ENCODE measurements around the gene POLR1C.

The POLR1C gene

GRCh38 chr6:43481075-43481474 is 35.8 kb upstream of the POLR1C start:
- H3K4me3 ChIP-seq (ENCODE audit: low read depth, low read length), result no peak overlapping the region
- no peaks in the 10 kb centered on the region for H3K9me3 ChIP-seq (ENCODE audit: control insufficient read depth, insufficient read depth, low read depth, low read length)
- H3K36me3 ChIP-seq (ENCODE audit: control insufficient read depth in 2 of 2, insufficient read depth in 1 of 2, low read length in 2 of 2), result peaks cover 0 to 27% of the 10 kb centered on the region in 2 experiments; a peak in 2 of 3 replicates
- peaks cover 10% of the 10 kb centered on the region for H3K4me1 ChIP-seq (ENCODE audit: control insufficient read depth, insufficient read depth, low read length)
- TF ChIP-seq ZNF157 (tag by site-specific recombination; IDR thresholded peaks at IDR 0.05) (no peak), ZNF585B (tag by site-specific recombination; IDR thresholded peaks at IDR 0.05) (no peak), ZNF660 (tag by site-specific recombination; IDR thresholded peaks at IDR 0.05) (0 out of 2 replicates have a peak, but pooled peaks have one; percentile 32), ZNF692 (tag by site-specific recombination; IDR thresholded peaks at IDR 0.05) (peak; percentile 45; the same call in 1 of the 2 replicates)
- no peak overlapping the region for H3K27ac ChIP-seq (ENCODE audit: extremely low read depth, low read depth, low read length)
- CTCF ChIA-PET, result interaction anchor here (0.6 to 2.6 kb wide), 7 partner anchors 13 to 535 kb away, joined by 3 to 11 read pairs (median 4); no protein-coding TSS in a partner anchor
- POLR2A ChIA-PET, result interaction anchor here (0.6 to 1.5 kb wide), 5 partner anchors 25 to 99 kb away, joined by 3 to 11 read pairs (median 3); partner anchors contain the start of genes DLK2, POLR1C and YIPF3

GRCh38 chr6:43481591-43482236 is 35.2 kb upstream of the POLR1C start:
- H3K4me1 ChIP-seq (ENCODE audit: control insufficient read depth, insufficient read depth, low read length), result peaks cover 8% of the 10 kb centered on the region
- ChIA-PET POLR2A (interaction anchor here (0.6 to 1.5 kb wide), 4 partner anchors 35 to 99 kb away, joined by 3 to 11 read pairs (median 4); partner anchors contain the start of genes POLR1C and YIPF3), CTCF (interaction anchor here (0.6 to 2.6 kb wide), 5 partner anchors 24 to 535 kb away, joined by 3 to 11 read pairs (median 4); no protein-coding TSS in a partner anchor)
- H3K9me3 ChIP-seq (ENCODE audit: control insufficient read depth, insufficient read depth, low read depth, low read length), result no peaks in the 10 kb centered on the region
- TF ChIP-seq ZNF335 (tag by site-specific recombination; conservative IDR thresholded peaks at IDR 0.05) (0 out of 2 replicates have a peak, but pooled peaks have one; percentile 10), KLF17 (tag by site-specific recombination; IDR thresholded peaks at IDR 0.05) (no peak)
- no peak overlapping the region for H3K4me3 ChIP-seq (ENCODE audit: low read depth, low read length)
- H3K27ac ChIP-seq (ENCODE audit: extremely low read depth, low read depth, low read length), result no peak overlapping the region
- peaks cover 0 to 29% of the 10 kb centered on the region in 2 experiments; a peak in 2 of 3 replicates for H3K36me3 ChIP-seq (ENCODE audit: control insufficient read depth in 2 of 2, insufficient read depth in 1 of 2, low read length in 2 of 2)

- Histone ChIP-seq H3K27ac (ENCODE audit: extremely low read depth, low read depth, low read length) (no peak overlapping the region), H3K9me3 (ENCODE audit: control insufficient read depth, insufficient read depth, low read depth, low read length) (no peaks in the 10 kb centered on the region), H3K4me1 (ENCODE audit: control insufficient read depth, insufficient read depth, low read length) (no peaks in the 10 kb centered on the region), H3K36me3 (ENCODE audit: control insufficient read depth in 2 of 2, insufficient read depth in 1 of 2, low read length in 2 of 2) (peaks cover 0 to 35% of the 10 kb centered on the region in 2 experiments; a peak in 2 of 3 replicates), H3K4me3 (ENCODE audit: low read depth, low read length) (no peak overlapping the region)
- ChIA-PET CTCF (interaction anchor here (0.6 to 11.2 kb wide), 3 partner anchors 18 to 31 kb away, joined by 3 to 142 read pairs (median 26); partner anchors contain the start of gene LRRC73), POLR2A (interaction anchor here (2.1 kb wide), 1 partner anchor 11 kb away, joined by 13 read pairs; the partner anchor contains the start of gene TJAP1)
- TF ChIP-seq ZNF623 (tag by site-specific recombination; IDR thresholded peaks at IDR 0.05) (no peak), ZIC2 (tag by site-specific recombination; IDR thresholded peaks at IDR 0.05) (peak; percentile 59)
These were observed 28.1 kb upstream of the POLR1C start for GRCh38 chr6:43488667-43489276.

GRCh38 chr6:43489277-43490072 is 27.4 kb upstream of the POLR1C start:
- ChIA-PET POLR2A (interaction anchor here (0.8 to 2.1 kb wide), 3 partner anchors 9 to 34 kb away, joined by 3 to 13 read pairs (median 4); partner anchors contain the start of genes DLK2 and TJAP1), CTCF (interaction anchor here (0.6 to 11.2 kb wide), 2 partner anchors 19 to 32 kb away, joined by 3 to 142 read pairs; partner anchors contain the start of gene LRRC73)
- Histone ChIP-seq H3K9me3 (ENCODE audit: control insufficient read depth, insufficient read depth, low read depth, low read length) (no peaks in the 10 kb centered on the region), H3K4me1 (ENCODE audit: control insufficient read depth, insufficient read depth, low read length) (no peaks in the 10 kb centered on the region), H3K27ac (ENCODE audit: extremely low read depth, low read depth, low read length) (no peak overlapping the region), H3K36me3 (ENCODE audit: control insufficient read depth in 2 of 2, insufficient read depth in 1 of 2, low read length in 2 of 2) (peaks cover 0 to 41% of the 10 kb centered on the region in 2 experiments; a peak in 2 of 3 replicates), H3K4me3 (ENCODE audit: low read depth, low read length) (no peak overlapping the region)
- TF ChIP-seq ZFHX2 (tag by site-specific recombination; conservative IDR thresholded peaks at IDR 0.05) (peak; percentile 81), EGR2 (tag by site-specific recombination; IDR thresholded peaks at IDR 0.05; ENCODE audit: low read depth) (peak; percentile 76), ZBTB1 (tag by site-specific recombination; IDR thresholded peaks at IDR 0.05) (no peak), ZNF791 (tag by site-specific recombination; IDR thresholded peaks at IDR 0.05) (no peak)
